NCI-H446 (cell line): ENCODE data around the gene XNDC1N.

Experiments
- DNase-seq, 2 experiments: peaks; one replicate each; lab custom pipeline; 2025; lab: John Stamatoyannopoulos, UW

The XNDC1N gene

GRCh38 chr11:71927820-71928736 lies at the start of gene XNDC1N:
TSS of gene XNDC1N (minus strand) at chr11:71928594. CDS start at chr11:71923353, 5,241 bp downstream.
- DNase-seq = peak; percentile 95 to 98

GRCh38 chr11:71977743-71978418 lies 49.5 kb upstream of the XNDC1N start:
- peak; percentile 26 to 59 for DNase-seq

- DNase-seq = no peak
Measured at GRCh38 chr11:71977090-71977489, 48.7 kb upstream of the XNDC1N start.

- DNase-seq = no peak
Measured at GRCh38 chr11:71976551-71976950, 48.2 kb upstream of the XNDC1N start.

GRCh38 chr11:71971680-71972079 lies 43.3 kb upstream of the XNDC1N start:
- DNase-seq = peak in 1 of 2 experiments; percentile 20

- DNase-seq = no peak
Measured at GRCh38 chr11:71964641-71965040, 36.2 kb upstream of the XNDC1N start.

- DNase-seq = no peak
Measured at GRCh38 chr11:71963468-71963867, 35.1 kb upstream of the XNDC1N start.

- DNase-seq = no peak
Measured at GRCh38 chr11:71962428-71963038, 34.1 kb upstream of the XNDC1N start.

GRCh38 chr11:71955898-71956456 lies 27.6 kb upstream of the XNDC1N start:
- DNase-seq = no peak

GRCh38 chr11:71951741-71952310 lies 23.4 kb upstream of the XNDC1N start:
- DNase-seq = no peak

GRCh38 chr11:71949034-71949433 lies 20.6 kb upstream of the XNDC1N start:
- DNase-seq = no peak

- no peak for DNase-seq
Measured at GRCh38 chr11:71948314-71949027, 20.1 kb upstream of the XNDC1N start.

GRCh38 chr11:71947498-71947897 lies 19.1 kb upstream of the XNDC1N start:
- no peak for DNase-seq

GRCh38 chr11:71946144-71946571 lies 17.8 kb upstream of the XNDC1N start:
- no peak for DNase-seq

GRCh38 chr11:71940561-71941219 lies 12.3 kb upstream of the XNDC1N start:
- DNase-seq = no peak

- no peak for DNase-seq
Measured at GRCh38 chr11:71937826-71938225, 9.4 kb upstream of the XNDC1N start.

GRCh38 chr11:71936825-71937224 lies 8.4 kb upstream of the XNDC1N start:
- DNase-seq = no peak

GRCh38 chr11:71935338-71935925 lies 7.0 kb upstream of the XNDC1N start:
- no peak for DNase-seq

- DNase-seq = no peak
Measured at GRCh38 chr11:71934213-71934612, 5.8 kb upstream of the XNDC1N start.
